Activated T-cell treated with anti-CD3 and anti-CD28 coated beads for 4 hours (primary cell): ENCODE measurements around the gene DRAXIN.

Experiments used
- DNase-seq: peaks from one replicate; pipeline ENCODE4 v3.0.0-alpha.2; 2020

DRAXIN gene

GRCh38 chr1:11658542-11658941 lies 33.0 kb upstream of the DRAXIN start:
- no peak for DNase-seq

GRCh38 chr1:11659748-11660147 lies 31.8 kb upstream of the DRAXIN start:
- no peak for DNase-seq

DNA sequence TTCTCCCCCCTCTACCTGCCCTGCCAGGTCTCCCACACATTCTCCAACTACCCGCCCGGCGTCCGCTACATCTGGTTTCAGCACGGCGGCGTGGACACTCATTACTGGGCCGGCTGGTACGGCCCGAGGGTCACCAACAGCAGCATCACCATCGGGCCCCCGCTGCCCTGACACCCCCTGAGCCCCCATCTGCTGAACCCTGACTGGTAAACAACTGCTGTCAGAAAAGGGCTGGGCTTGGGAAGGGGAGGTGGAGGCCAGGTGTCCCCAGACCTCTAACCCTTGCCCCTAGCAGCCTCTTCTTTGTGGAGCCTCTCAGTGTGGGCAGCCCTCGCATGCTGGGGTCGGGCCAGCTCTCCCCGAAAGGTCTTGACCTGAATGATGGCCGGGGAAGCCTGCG lies 30.4 kb upstream of the DRAXIN start:
- DNase-seq = no peak

- peak; percentile 53 for DNase-seq
These were observed 27.0 kb upstream of the DRAXIN start for GRCh38 chr1:11664336-11665065.

DNA sequence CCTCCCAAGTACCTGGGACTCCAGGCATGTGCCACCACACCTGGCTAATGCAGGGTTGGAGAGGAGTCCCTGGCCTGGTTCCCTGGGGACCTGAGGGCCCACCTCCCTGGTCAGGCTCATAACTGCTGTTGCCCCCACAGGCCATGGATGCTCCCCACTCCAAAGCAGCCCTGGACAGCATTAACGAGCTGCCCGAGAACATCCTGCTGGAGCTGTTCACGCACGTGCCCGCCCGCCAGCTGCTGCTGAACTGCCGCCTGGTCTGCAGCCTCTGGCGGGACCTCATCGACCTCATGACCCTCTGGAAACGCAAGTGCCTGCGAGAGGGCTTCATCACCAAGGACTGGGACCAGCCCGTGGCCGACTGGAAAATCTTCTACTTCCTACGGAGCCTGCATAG lies 23.0 kb upstream of the DRAXIN start:
- no peak for DNase-seq

DNA sequence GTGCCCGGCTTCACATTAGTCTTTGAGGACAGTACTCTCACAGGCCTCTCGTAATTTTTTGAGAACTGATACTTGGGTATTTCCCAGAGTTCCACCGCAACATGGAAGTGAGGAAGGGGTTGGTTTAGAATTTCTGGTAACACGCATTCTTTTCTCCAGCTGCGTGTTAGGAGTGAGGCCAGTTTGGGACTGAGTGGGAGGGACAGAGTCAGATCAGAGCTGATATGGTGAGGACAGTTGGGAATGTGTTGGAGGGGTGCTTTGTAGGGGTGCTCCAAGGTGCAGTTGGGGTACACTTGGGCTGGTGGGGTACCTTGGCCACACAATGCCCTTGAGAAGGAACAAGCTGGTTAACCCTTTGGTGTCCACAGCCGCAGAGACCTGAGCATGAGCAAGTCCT lies 20.8 kb upstream of the DRAXIN start:
- DNase-seq = no peak

DNA sequence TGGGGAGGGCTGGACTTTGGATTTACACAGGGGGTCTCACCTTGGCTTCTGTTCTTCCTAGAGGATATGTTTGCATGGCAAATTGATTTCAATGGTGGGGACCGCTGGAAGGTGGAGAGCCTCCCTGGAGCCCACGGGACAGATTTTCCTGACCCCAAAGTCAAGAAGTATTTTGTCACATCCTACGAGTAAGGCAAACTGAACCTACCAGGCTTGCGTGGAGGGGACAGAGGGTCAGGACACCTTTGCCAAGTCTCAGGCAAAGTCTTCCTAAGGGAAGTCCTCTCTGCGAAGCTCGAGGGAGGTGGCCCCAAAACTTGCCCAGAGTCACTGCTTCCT lies 20.3 kb upstream of the DRAXIN start:
- DNase-seq = no peak

GRCh38 chr1:11671544-11672286 lies 19.8 kb upstream of the DRAXIN start:
- DNase-seq = no peak

GRCh38 chr1:11673089-11673769 lies 18.3 kb upstream of the DRAXIN start:
- DNase-seq = no peak

GRCh38 chr1:11674488-11674887 lies 17.0 kb upstream of the DRAXIN start:
- no peak for DNase-seq

GRCh38 chr1:11675325-11675724 lies 16.2 kb upstream of the DRAXIN start:
- DNase-seq = no peak

DNA sequence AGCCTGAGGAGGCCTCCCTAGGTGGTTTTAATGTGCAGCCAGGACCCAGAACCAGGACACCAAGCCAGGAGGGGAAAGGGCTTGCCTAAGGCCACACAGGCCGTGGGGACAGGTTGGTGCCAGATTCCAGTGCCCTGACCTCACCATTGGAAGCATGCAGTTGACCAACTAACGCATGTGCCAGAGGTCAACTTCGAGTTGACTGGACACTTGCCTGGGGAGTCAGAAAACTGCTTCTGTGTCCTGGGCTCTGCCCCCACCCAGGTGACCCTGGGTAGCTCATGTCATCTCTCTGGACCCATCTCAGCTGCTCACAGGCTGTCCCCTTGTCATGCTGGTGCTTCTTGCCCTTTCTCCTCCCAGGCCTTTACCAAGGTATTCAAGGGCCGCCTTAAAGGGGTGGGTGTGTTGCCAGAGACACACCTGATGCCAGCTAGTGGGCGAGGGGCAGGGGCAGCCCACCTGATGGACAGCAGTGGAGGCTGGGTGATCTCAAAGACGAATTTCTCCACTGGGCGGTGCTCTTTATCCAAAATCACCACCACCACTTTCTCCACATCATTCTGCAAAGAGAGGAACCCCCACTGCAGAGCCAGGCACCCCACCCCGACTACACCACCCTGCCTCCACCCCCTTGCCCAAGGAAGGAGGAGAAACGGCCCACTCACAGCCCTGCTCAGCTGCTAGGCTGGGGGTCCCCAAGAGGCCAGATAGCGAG lies 15.0 kb upstream of the DRAXIN start:
- DNase-seq = no peak

- no peak for DNase-seq
These were observed 13.1 kb upstream of the DRAXIN start for GRCh38 chr1:11678442-11678841.

DNA sequence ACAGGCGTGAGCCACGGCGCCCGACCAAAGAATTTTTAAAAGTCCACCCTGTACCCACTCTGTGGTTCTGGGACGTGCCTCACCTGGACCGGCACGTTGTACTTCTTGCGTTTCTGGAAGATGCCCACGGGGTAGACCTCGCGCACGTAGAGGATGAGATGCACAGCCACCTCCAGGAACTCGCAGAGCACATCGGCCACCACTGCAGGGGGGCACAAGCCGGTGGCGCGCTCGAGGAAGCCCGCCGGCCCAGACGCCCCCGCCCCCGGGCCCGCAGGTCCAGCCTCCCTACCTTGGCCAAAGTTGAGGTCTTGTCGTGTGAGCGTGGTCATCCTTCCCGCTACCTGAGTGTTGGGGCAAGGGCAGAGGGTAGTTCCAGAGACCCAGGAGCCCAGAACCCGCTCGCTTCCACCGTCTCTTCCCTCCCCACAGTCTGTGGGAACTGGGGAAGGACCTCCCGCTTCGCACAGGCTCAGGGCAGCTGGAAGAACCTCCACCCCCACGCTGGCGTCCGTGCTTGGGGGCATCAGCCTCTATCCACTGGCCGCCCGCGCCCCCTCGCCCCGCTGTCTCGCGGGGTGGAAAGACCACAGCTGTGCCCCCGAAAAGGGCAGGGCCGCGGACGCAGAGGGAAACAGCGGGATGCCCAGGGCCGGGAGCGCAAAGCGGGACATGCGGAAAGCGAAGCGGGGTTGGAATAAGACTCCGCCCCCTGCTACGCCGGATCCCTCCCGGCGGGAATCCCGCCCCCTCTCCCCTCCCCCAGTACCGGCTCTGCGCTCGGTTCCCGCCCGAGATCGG lies 11.0 kb upstream of the DRAXIN start:
- no peak for DNase-seq

GRCh38 chr1:11681071-11681771 lies 10.3 kb upstream of the DRAXIN start, which contains the start of gene MAD2L2:
Gene MAD2L2, minus strand, starts transcription at chr1:11681148. Its CDS starts 547 bp downstream, at chr1:11680601.
- peak; percentile 88 for DNase-seq

DNA sequence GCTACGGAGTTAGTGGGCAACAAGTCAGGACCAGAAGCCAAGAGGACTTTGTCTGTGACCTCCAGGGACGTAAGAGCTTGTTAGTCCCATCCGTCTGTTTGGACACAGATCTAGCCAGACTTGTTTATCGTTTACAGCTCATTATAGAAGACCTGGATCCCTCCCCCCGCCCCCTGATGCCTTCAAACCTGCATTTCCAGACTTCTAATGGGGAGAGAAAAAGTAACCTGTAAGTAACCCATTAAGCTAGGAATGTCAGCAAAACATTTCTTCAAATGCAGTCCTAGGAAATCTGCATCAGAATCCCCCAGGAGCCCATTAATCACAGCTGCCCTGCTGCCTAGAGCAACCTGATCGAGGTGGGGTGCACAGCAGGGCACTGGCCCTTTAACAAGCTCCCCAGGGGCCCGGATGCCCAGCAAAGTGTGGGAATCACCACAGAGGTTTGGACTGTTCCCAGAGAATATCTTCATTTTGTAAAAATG lies 9.2 kb upstream of the DRAXIN start:
- DNase-seq = no peak

DNA sequence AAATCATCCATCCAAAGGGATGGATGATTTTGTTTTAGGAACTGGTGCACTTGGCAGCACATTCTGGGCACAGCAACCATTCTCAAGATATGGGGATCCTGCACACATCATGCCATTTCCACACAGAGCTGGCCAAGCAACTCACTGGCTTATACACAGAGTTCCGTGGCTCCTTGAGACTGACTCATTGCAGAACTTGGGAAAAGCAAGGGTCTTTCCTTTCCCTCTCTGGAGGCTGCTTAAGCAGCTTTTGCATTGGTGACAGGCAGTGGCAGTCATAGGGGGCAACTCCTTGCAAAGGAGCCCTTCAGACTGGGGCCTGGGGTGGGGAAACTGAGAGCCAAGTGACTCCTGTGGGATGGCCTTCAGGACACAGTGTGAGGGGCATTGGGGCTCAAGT lies 8.7 kb upstream of the DRAXIN start:
- no peak for DNase-seq

GRCh38 chr1:11684070-11684469 lies 7.4 kb upstream of the DRAXIN start:
- no peak for DNase-seq

DNA sequence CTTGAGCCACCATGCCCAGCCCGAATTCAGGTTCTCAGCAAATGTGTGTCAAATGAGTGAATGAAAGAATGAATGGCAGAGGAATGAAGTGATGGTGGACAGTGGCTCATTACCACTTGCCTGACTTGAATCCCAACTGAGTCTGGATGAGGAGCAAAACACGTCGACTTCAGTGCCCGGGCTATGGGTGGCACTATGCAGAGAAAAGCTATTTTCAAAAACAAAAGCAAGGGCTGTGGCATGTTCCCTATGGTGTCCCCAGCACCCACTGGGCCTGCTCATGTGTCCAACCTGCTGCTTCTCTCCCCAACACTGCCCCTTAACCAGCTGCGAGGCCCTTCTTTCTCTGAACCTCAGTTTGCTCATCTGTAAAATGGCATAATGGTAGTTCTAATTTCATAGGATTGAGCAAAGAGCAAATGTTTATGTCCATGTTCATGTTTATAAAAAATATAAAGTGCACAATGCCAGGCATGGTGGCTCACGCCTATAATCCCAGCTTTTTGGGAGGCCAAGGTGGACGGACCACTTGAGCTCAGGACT lies 6.2 kb upstream of the DRAXIN start:
- DNase-seq = no peak

GRCh38 chr1:11688506-11688905 lies 3.0 kb upstream of the DRAXIN start:
- no peak for DNase-seq
